NCI-H2081 treated with DMSO at 0.1 percent for 48 hours (cell line): Measurements from ENCODE around the gene CCDC167.

Experiments used
- DNase-seq: peaks from one replicate; lab custom pipeline; 2025; lab: John Stamatoyannopoulos, UW

The CCDC167 gene

DNA sequence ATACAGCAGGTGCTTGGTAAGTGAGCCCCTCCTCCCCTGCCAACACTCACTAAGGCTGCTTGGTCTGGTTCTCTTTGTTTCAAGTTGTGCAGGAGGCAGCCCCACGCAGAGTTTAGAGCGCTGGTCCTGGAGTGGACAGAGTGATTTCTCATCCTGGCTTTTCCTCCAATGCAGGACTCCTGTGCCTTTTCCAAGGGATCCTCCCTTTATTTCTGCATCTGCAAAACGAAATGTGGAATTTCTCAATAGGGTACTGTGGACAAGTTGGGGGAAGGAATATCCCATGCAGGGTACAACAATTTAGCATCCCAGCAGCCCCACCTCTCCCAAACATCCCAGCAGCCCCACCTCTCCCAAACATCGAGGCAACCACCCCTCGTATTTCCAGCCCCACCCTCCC is 30.6 kb upstream of the CCDC167 start:
- DNase-seq: no peak

- DNase-seq: no peak
Measured at GRCh38 chr6:37528541-37528940, 28.8 kb upstream of the CCDC167 start.

- DNase-seq: no peak
Measured at GRCh38 chr6:37525460-37526357, 26.0 kb upstream of the CCDC167 start.

DNA sequence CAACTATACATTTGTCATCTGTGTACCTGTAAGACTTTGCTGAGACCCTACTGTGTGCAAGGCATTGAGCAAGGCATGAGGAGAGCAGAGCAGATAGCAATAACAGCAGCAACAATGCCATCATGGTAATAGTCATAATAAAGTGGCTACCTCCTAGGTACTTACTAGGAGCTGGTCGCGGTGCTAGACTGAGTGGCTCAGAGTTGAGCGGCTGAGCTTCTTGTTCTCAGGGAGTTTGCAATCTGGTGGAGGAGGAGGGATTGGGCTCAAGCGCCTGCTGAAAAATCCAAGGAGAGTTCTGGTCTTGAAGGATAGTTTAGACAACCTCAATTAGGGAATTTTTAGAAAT is 25.3 kb upstream of the CCDC167 start:
- DNase-seq: no peak

- DNase-seq: no peak
Measured at GRCh38 chr6:37524025-37524969, 24.6 kb upstream of the CCDC167 start.

DNA sequence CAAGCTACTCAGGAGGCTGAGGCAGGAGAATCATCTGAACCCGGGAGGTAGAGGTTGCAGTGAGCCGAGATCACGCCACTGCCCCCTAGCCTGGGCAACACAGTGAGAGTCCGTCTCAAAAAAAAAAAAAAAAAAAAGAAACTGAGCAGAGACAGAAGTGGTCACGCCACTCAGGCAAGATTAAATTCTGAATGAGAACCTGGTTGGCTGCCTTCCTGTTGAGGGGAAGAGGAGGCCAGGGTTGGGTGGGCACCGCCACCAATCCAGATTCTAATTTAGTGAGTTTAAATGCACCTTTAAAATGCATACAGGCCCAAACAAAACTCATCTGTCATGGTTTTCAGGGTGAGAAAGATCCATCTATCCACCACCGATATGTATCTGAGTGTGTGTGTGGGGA is 23.7 kb upstream of the CCDC167 start:
- no peak for DNase-seq

DNA sequence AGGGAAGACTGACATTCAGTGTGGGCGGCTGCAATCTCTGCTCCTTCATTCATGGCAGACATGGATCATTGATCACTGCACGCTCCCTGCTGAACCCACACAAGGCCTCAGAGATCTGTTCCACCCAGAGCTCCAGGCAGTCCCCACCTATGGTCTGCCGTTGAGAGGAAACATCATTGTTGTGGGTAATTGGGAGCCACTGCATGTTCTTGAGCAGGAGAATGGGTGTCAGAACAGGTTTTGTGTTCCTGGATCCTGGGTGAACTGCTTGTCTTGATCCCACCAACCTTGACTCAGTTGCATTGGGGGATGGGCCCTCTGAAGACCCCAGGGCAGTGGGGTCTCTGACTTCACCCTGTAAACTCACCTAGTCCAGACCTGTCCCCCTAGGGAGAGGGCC is 23.1 kb upstream of the CCDC167 start:
- no peak for DNase-seq

GRCh38 chr6:37521674-37522073 is 22.0 kb upstream of the CCDC167 start:
- no peak for DNase-seq

GRCh38 chr6:37520926-37521325 is 21.2 kb upstream of the CCDC167 start:
- no peak for DNase-seq

DNA sequence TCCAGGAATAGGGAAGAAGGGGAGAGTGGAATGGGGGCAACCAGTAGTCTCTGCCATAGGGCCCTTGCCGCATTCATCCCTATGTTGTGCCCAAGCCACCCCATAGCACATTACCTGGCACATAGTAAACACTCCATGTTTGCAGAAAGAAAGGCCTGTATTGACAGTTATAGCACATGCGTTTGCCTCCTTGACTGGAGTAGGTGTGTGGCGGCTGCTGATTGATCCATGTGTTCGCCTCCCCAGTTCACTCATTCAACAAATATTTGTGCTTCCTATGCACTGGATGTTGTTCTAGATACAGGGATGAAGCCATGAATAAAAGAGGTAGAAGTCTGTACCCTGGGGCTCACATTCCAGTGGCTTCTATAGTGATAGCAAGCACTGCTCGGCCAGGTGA is 19.8 kb upstream of the CCDC167 start:
- DNase-seq: no peak

DNA sequence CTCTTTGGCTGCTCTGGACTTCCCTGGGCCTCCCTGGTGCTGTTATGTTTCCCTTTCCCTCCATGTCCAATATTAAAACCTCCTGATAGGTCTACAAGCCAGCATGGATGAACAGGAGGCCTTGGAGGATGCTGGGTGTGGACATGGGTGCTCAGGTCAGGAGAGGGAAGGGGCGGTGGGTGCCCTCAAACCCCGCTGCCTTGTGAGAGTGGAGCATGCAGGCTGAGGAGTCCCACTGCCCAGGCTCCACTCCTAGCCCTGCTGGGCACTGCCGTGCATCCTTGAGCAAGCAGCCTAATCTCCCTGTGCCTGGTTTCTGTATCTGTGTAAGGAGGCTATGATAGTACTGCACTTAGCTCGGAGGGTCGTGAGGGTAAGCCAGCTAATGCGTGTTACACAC is 18.4 kb upstream of the CCDC167 start:
- DNase-seq: no peak

- DNase-seq: no peak
Measured at GRCh38 chr6:37517411-37517812, 17.7 kb upstream of the CCDC167 start.

- no peak for DNase-seq
Measured at GRCh38 chr6:37516920-37517405, 17.3 kb upstream of the CCDC167 start.

DNA sequence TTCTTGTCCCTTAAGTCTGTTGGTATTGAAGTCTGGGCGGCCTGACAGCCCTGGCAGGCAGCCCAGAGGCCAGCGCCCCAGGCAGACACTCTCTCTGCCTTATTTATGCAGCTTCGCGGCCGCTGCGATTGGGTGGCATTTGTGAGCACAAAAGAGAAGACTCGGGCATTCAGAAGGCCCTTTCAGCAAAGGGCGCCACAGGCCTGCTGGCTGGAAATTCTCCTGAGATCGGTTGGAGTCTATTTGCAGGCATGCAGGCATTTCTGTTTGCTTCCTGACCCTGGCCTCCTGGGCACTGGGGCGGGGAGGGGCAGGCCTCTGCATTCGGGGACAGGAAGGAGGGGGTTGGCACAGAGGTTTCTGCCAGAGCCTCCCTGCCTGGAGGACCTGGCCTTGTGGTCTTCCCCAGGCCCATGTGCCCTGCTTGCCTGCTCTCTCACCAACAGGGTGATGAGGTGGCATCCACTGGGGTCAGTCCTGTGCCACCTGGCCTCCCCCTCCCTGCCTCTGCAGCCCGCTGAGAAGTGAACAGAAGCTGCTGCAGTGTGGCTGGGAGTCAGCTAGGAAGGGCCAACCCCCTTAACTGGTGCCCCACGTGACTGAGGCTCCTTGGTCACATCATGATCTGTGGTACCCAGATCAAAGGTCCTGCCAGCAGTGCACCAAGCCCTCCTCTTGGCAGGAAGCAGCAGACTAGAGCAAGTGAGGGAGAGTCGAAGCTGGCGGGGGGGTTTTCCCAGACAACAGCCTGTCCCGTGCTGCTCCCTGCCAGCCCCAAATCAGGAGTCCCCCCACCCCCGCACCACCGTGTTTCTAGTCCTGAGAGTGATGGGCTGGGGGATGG is 16.6 kb upstream of the CCDC167 start:
- no peak for DNase-seq

GRCh38 chr6:37515712-37516075 is 16.0 kb upstream of the CCDC167 start:
- no peak for DNase-seq

- DNase-seq: no peak
Measured at GRCh38 chr6:37514837-37515236, 15.1 kb upstream of the CCDC167 start.

DNA sequence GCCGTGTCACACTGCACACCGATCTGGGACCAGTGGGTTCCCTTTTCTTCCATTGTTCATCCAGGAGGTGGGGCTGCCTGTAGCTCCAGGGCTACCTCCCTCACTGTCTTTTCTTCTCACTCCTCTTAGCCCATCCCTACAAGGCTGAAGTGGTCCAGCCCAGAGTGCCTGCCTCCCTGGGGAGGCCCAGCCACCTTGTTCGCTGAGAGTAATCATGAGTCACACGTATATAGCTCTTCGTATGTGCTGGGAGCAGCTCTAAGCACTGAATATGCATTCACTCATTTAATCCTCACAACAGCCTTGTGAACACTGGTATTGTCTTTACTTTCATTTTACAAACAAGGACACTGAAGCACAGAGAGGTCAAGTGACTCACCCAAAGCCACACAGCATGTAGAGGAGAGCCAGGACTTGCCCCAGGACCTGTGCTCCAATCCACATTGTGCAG is 14.7 kb upstream of the CCDC167 start:
- DNase-seq: no peak

DNA sequence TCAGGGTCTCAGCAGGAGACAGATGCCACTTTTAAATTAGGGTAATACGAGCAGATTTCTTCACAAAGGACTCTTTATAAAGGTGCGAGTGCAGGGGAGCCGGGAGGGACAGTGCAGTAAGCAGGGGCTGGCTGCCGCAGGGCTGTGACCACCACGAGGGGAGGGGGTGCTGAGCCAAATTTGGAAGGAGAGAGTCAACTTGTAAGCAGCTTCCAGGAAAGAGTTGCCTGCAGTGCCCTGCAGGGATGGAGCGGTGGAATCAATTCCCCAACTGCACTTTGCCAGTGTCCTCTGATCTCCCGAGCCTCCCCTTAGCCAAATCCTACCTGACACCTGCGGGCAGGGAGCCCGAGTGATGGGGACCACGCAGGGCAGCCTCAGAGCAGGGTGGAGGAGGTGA is 13.9 kb upstream of the CCDC167 start:
- DNase-seq: no peak

DNA sequence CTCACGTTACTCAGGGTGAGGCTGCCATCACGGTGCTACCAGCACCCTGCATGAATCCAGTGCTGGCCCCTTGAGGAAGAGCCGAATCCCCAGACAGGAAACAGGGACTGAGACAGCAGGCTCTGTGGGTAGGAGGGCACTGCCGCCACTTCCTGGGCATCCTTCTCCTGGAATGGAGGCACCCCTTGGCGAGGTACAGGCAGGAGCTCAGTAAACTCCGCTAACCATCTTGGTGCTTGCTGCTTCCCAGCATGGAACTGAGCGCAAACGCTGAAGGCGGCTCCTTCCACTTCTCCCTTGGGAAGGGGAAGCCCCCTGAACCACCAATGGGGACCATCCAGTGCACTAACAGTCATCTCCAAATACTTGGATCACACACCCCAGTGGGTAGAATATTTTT is 13.5 kb upstream of the CCDC167 start:
- DNase-seq: no peak

- no peak for DNase-seq
Measured at GRCh38 chr6:37512400-37513011, 12.8 kb upstream of the CCDC167 start.

DNA sequence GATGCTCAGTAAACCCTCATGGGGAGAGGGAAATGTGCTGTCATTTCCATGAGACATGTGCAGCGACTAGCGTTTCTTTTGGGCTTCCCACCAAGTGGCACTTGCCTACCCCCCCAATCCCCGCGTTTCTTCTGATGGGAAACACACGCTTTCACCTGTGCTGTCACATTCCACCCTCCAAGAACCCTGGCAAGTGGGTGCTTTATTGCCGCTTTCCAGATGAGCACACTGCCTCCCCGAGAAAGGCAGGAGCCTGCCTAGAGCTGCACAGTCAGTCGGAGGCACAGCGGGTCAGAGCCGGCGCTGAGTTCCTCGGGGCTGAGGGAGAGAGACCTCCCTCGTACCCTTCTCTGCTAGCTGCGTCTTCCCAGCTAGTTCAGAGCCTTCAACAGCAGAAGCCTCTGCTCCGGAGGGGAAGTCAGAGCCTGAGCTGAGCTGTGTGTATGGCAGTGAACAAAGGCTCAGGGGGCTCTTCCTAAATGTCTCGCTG is 12.3 kb upstream of the CCDC167 start:
- no peak for DNase-seq
